IMR-90 (cell line): ENCODE measurements around the gene MIEF1. TPM values are rescaled to one million over a fixed set of nuclear protein-coding genes. Genes with fewer than 3 reads are reported as not detected.
A peak's percentile ranks its signal among the peaks of the same experiment; 100 is the strongest.

Experiments used
- ATAC-seq: fragments of 200-7000 bp; cut with Tn5 transposase; 2 replicates; pipeline ENCODE4 v1.9.1; 2020; ENCODE audit warnings: low read depth, mild to moderate bottlenecking, moderate library complexity
- BruUV-seq: library from RNA; stranded (reverse); fragments of 400-500 nt; replicated peaks from 2 replicates; lab custom pipeline; 2021; lab: Mats Ljungman, UMichigan
- CTCF ChIA-PET: fragments of 300-600 bp; formaldehyde crosslinking; extraction: SDS; loops from one replicate; lab custom pipeline; 2021; ENCODE audit warnings: antibody characterized with exemption; lab: Yijun Ruan, JAX
- POLR2A ChIA-PET: fragments of 300-600 bp; sonication (Branson Sonifier 250); formaldehyde crosslinking; loops from one replicate; lab custom pipeline; 2022; ENCODE audit warnings: antibody characterized with exemption; ENCODE audit not compliant: unreplicated experiment; lab: Charles Lee
- DNase-seq: peaks from one replicate; pipeline ENCODE4 v3.0.0; 2013
- H2AFZ ChIP-seq: replicated peaks from 2 replicates; pipeline ENCODE3; 2013; ENCODE audit warnings: low read length, mild to moderate bottlenecking; ENCODE audit not compliant: poor library complexity
- H2AK5ac ChIP-seq: 2 replicates; pipeline ENCODE4 v1.6.1; 2013; ENCODE audit warnings: low read depth, low read length, inconsistent platforms
- H2AK9ac ChIP-seq: replicated peaks from 2 replicates; pipeline ENCODE3; 2013; ENCODE audit warnings: mild to moderate bottlenecking, low read depth, low read length, moderate library complexity; ENCODE audit not compliant: poor library complexity
- H2BK120ac ChIP-seq: 2 replicates; pipeline ENCODE4 v1.6.1; 2013; ENCODE audit warnings: low read depth, low read length, inconsistent platforms
- H2BK15ac ChIP-seq: 3 replicates; pipeline ENCODE4 v1.6.1; 2013; ENCODE audit warnings: low read depth, low read length, inconsistent platforms
- H2BK20ac ChIP-seq: 2 replicates; pipeline ENCODE4 v1.6.1; 2013; ENCODE audit warnings: low read depth, mild to moderate bottlenecking, inconsistent platforms, low read length, moderate library complexity
- H2BK5ac ChIP-seq: 2 replicates; pipeline ENCODE4 v1.6.1; 2013; ENCODE audit warnings: mild to moderate bottlenecking, low read depth, low read length, inconsistent platforms; ENCODE audit not compliant: poor library complexity, severe bottlenecking
- H3K14ac ChIP-seq: replicated peaks from 2 replicates; pipeline ENCODE4 v1.6.1; 2013; ENCODE audit warnings: low read depth, low read length, inconsistent platforms
- H3K18ac ChIP-seq: 2 replicates; pipeline ENCODE4 v1.6.1; 2013; ENCODE audit warnings: low read depth, low read length, control low read depth
- H3K23ac ChIP-seq: 2 replicates; pipeline ENCODE4 v1.6.1; 2013; ENCODE audit warnings: low read depth, low read length, inconsistent platforms
- H3K27ac ChIP-seq: 2 replicates; pipeline ENCODE4 v1.5.1; 2013; ENCODE audit warnings: mild to moderate bottlenecking, control low read depth, low read length; ENCODE audit not compliant: insufficient read depth
- H3K27me3 ChIP-seq: 2 replicates; pipeline ENCODE4 v1.6.1; 2013; ENCODE audit warnings: low read length; ENCODE audit not compliant: control insufficient read depth, insufficient read depth
- H3K36me3 ChIP-seq: 2 replicates; pipeline ENCODE4 v1.6.1; 2013; ENCODE audit warnings: low read length, mixed read lengths; ENCODE audit not compliant: control insufficient read depth, insufficient read depth
- H3K4ac ChIP-seq: 2 replicates; pipeline ENCODE4 v1.6.1; 2013; ENCODE audit warnings: low read depth, low read length, inconsistent platforms
- H3K4me1 ChIP-seq: 2 replicates; pipeline ENCODE4 v1.6.1; 2013; ENCODE audit warnings: low read length, mixed read lengths; ENCODE audit not compliant: control insufficient read depth, insufficient read depth
- H3K4me2 ChIP-seq: 2 replicates; pipeline ENCODE4 v1.6.1; 2013; ENCODE audit warnings: low read depth, mild to moderate bottlenecking, control low read depth, low read length, moderate library complexity
- H3K4me3 ChIP-seq: 2 replicates; pipeline ENCODE4 v1.5.1; 2013; ENCODE audit warnings: low read depth, mild to moderate bottlenecking, control low read depth, low read length, moderate library complexity; ENCODE audit not compliant: insufficient read depth
- H3K56ac ChIP-seq: 2 replicates; pipeline ENCODE4 v1.6.1; 2013; ENCODE audit warnings: low read length, inconsistent platforms; ENCODE audit not compliant: insufficient read depth; ENCODE audit errors: extremely low read depth
- H3K79me1 ChIP-seq, 2 experiments: 2 replicates each; pipeline ENCODE4 v1.6.1; 2013; ENCODE audit warnings: low read length in 2 of 2, inconsistent platforms in 1 of 2, low read depth in 1 of 2
- H3K9ac ChIP-seq: 2 replicates; pipeline ENCODE4 v1.6.1; 2013; ENCODE audit warnings: low read depth, low read length, control low read depth
- H3K9me1 ChIP-seq: 2 replicates; pipeline ENCODE4 v1.6.1; 2013; ENCODE audit warnings: low read length, inconsistent platforms; ENCODE audit not compliant: insufficient read depth
- H3K9me3 ChIP-seq: 2 replicates; pipeline ENCODE4 v1.6.1; 2013; ENCODE audit warnings: low read length; ENCODE audit not compliant: control insufficient read depth, insufficient read depth
- H4K20me1 ChIP-seq: 2 replicates; pipeline ENCODE4 v1.6.1; 2013; ENCODE audit warnings: low read length, inconsistent platforms; ENCODE audit not compliant: insufficient read depth
- H4K5ac ChIP-seq: 2 replicates; pipeline ENCODE4 v1.6.1; 2013; ENCODE audit warnings: mild to moderate bottlenecking, low read depth, low read length, control low read depth
- H4K8ac ChIP-seq, 2 experiments: 2 replicates each; pipeline ENCODE4 v1.6.1; 2013; ENCODE audit warnings: low read depth in 2 of 2, low read length in 2 of 2, control low read depth in 1 of 2, inconsistent platforms in 1 of 2
- H4K91ac ChIP-seq: 2 replicates; pipeline ENCODE4 v1.6.1; 2013; ENCODE audit warnings: low read depth, low read length, inconsistent platforms; ENCODE audit not compliant: insufficient read depth
- BHLHE40 ChIP-seq: fragments of 150-350 bp; IDR thresholded peaks from 2 replicates; pipeline ENCODE4 v1.6.1; 2016; ENCODE audit warnings: mild to moderate bottlenecking, low read depth, low read length
- CHD1 ChIP-seq: IDR thresholded peaks from 2 replicates; pipeline ENCODE4 v1.6.1; 2012; ENCODE audit warnings: low read depth, low read length, improper control_type of control experiment
- FOS ChIP-seq: fragments of 150-350 bp; IDR thresholded peaks from 2 replicates; pipeline ENCODE4 v1.6.1; 2016; ENCODE audit warnings: low read depth, low read length
- MAFK ChIP-seq: IDR thresholded peaks from 2 replicates; pipeline ENCODE4 v1.6.1; 2012; ENCODE audit warnings: low read depth, low read length, improper control_type of control experiment
- MXI1 ChIP-seq: IDR thresholded peaks from 2 replicates; pipeline ENCODE4 v1.6.1; 2012; ENCODE audit warnings: low read depth, mild to moderate bottlenecking, low read length, moderate library complexity, borderline replicate concordance
- POLR2A ChIP-seq: IDR thresholded peaks from 2 replicates; pipeline ENCODE4 v1.6.1; 2012; ENCODE audit warnings: mild to moderate bottlenecking, low read depth, low read length
- RFX5 ChIP-seq: IDR thresholded peaks from 2 replicates; pipeline ENCODE4 v1.8.0; 2012; ENCODE audit warnings: low read depth, mild to moderate bottlenecking, low read length, moderate library complexity
- SMC3 ChIP-seq: fragments of 150-350 bp; IDR thresholded peaks from 2 replicates; pipeline ENCODE4 v1.6.1; 2016; ENCODE audit warnings: low read depth, mild to moderate bottlenecking, antibody characterized with exemption, low read length, moderate library complexity
- WGBS, 2 experiments: methylation state at CpG; one replicate each; pipeline versions ENCODE4 v1.1.5 to v1.1.7; 2013; ENCODE audit warnings: missing lambda C conversion rate in 2 of 2; ENCODE audit not compliant: insufficient read length in 1 of 2; ENCODE audit errors: extremely low coverage in 2 of 2; 5-methylcytosine and 5-hydroxymethylcytosine counted together
- dilution Hi-C: fragments of 300-500 bp; cut with HindIII; formaldehyde crosslinking; loops from one replicate; pipeline ENCODE4 v1.14.3; 2018; ENCODE audit warnings: low sequenced_read_pairs; ENCODE audit not compliant: unreplicated experiment
- in situ Hi-C: fragments of 300-500 bp; cut with MboI; formaldehyde crosslinking; loops from 3 replicates; pipeline ENCODE4 v1.14.3; 2019; ENCODE audit warnings: low sequenced_read_pairs, inconsistent platforms, mixed read lengths
- intact Hi-C: fragments of 100-400 bp; cut with micrococcal nuclease; formaldehyde crosslinking; loops from 2 replicates; pipeline ENCODE4 v1.10.0; 2022
- polyA plus RNA-seq, 3 experiments: library from polyadenylated mRNA; depleted of rRNA; stranded (reverse); fragments of >200 nt; gene quantifications; 2 replicates each; pipeline ENCODE4 v1.2.3, GENCODE V29; 2012; ENCODE audit warnings: low replicate concordance in 1 of 3
- total RNA-seq: library from RNA; depleted of rRNA; stranded (reverse); fragments of >200 nt; gene quantifications from 2 replicates; pipeline ENCODE4 v1.2.3, GENCODE V29; 2012
- TF ChIP-seq, protein P1 (sequence below): conservative IDR thresholded peaks from 2 replicates; pipeline ENCODE4 v1.5.1; 2012; ENCODE audit warnings: mild to moderate bottlenecking, low read depth, low read length, improper control_type of control experiment

MIEF1 gene
- total and polyA plus RNA-seq, 2 of the 4 experiments (the other 2 are of a cell fraction): 9.7 to 16.9 TPM

DNA sequence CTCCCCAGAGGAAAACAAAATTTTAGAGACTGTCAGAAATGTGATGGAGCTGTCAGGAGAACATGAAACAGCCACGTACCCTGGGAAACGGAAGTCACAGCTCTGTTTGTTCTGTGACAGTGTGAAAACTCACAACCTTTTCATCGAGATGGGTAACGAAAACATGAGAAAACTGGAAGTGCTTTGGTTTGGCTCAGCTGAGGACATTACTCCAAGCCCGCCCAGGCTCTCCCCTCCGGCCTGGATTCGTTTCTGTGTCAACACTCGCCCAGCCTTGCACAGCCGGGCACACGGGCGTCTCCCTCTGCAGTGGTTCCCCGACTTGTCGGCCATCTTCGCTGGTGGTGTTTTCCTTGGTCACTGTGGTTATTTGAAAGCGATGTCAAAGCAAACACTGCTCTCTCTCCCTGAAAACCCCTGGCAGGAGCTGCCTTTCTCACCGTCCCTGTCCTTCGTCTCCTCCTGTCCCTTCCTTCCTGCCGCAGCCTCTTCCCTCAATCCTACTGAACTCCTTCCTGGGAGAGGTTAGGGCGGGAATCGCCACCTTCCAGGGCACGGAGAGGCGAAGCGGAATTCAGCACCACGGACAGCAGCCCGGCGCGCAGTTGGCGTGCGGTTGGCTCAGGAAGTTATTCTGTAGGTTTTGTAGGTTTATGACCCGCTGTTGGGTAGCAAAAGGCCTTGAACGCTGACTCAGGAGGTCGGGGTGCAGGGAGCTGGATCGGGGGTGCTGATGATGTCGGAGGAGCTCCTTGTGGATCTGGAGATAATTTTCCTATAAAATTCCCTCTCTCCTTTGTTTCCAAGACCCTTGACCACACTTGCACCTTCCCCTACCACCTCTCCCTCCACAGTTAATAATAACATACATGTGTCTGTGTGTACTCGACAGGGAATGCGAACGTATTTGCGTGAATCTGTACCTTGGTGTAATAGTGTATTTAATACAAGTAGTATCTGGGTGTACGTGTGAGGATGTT lies 43.6 kb downstream of the MIEF1 start:
- H2BK5ac ChIP-seq: no peak overlapping the region
- CTCF ChIA-PET: interaction anchor here (0.6 kb wide), 1 partner anchor 9 kb away, joined by 12 read pairs; no protein-coding TSS in a partner anchor
- H4K8ac ChIP-seq: no peak overlapping the region
- 10% methylated on average over 4 of the region's 39 CpGs; no CpG with 5 or more reads in 1 of the 2 experiments for WGBS, 2 experiments
- H3K4me1 ChIP-seq: peaks cover 3% of the 10 kb centered on the region; the same call in 1 of the 2 replicates
- intact Hi-C loops (no loop called here), dilution Hi-C loops (no loop called here), in situ Hi-C loops (no loop called here)
- no peaks in the 10 kb centered on the region for H3K79me1 ChIP-seq
- H3K27me3 ChIP-seq: peaks cover 30% of the 10 kb centered on the region
- H3K18ac ChIP-seq: no peak overlapping the region
- no peaks in the 10 kb centered on the region for H3K36me3 ChIP-seq
- no peak for DNase-seq
- no peak overlapping the region for H2BK20ac ChIP-seq
- peak overlapping the region; percentile 78 for H2AFZ ChIP-seq
- no peak overlapping the region for H3K4ac ChIP-seq
- peaks cover 15% of the 10 kb centered on the region for H4K20me1 ChIP-seq
- no peak overlapping the region for H3K27ac ChIP-seq
- no peak overlapping the region for H2AK5ac ChIP-seq
- no peak overlapping the region for H2BK120ac ChIP-seq
- BruUV-seq: no TSS peak
- ATAC-seq: peak; percentile 33; the same call in 1 of the 2 replicates
- H4K5ac ChIP-seq: no peak overlapping the region
- no peak overlapping the region for H3K4me3 ChIP-seq
- H3K9me1 ChIP-seq: peaks cover 12% of the 10 kb centered on the region; the same call in 1 of the 2 replicates
- no peaks in the 10 kb centered on the region for H3K9me3 ChIP-seq
- no peak overlapping the region for H3K14ac ChIP-seq
- H4K91ac ChIP-seq: no peak overlapping the region
- H3K4me2 ChIP-seq: no peak overlapping the region
- H2BK15ac ChIP-seq: no peak overlapping the region
- H3K56ac ChIP-seq: no peak overlapping the region
- POLR2A ChIA-PET: no interaction called here
- no peak overlapping the region for H3K23ac ChIP-seq
- H3K9ac ChIP-seq: no peak overlapping the region
- TF ChIP-seq POLR2A (no peak), BHLHE40 (no peak), MXI1 (no peak), FOS (no peak), SMC3 (no peak), MAFK (no peak), RFX5 (no peak), CHD1 (no peak)
- TF ChIP-seq, protein P1, sequence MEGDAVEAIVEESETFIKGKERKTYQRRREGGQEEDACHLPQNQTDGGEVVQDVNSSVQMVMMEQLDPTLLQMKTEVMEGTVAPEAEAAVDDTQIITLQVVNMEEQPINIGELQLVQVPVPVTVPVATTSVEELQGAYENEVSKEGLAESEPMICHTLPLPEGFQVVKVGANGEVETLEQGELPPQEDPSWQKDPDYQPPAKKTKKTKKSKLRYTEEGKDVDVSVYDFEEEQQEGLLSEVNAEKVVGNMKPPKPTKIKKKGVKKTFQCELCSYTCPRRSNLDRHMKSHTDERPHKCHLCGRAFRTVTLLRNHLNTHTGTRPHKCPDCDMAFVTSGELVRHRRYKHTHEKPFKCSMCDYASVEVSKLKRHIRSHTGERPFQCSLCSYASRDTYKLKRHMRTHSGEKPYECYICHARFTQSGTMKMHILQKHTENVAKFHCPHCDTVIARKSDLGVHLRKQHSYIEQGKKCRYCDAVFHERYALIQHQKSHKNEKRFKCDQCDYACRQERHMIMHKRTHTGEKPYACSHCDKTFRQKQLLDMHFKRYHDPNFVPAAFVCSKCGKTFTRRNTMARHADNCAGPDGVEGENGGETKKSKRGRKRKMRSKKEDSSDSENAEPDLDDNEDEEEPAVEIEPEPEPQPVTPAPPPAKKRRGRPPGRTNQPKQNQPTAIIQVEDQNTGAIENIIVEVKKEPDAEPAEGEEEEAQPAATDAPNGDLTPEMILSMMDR: no peak
- peak overlapping the region; percentile 82 for H2AK9ac ChIP-seq
